Dendritic cell treated with granulocyte-macrophage colony-stimulating factor and Interleukin-4, amounts not matched to agents 40 ng/mL and 50 ng/mL, for 4 days (primary cell): ENCODE data around the gene TDRD10.

ENCODE experiments used
- H3K27ac Mint-ChIP-seq: one replicate; pipeline ENCODE4 v1.8.0; 2022; ENCODE audit warnings: mild to moderate bottlenecking, mixed read lengths
- H3K27me3 Mint-ChIP-seq: one replicate; pipeline ENCODE4 v1.8.0; 2022; ENCODE audit warnings: mild to moderate bottlenecking, mixed read lengths
- H3K36me3 Mint-ChIP-seq: one replicate; pipeline ENCODE4 v1.8.0; 2022; ENCODE audit warnings: low read depth, mixed read lengths
- H3K4me1 Mint-ChIP-seq: one replicate; pipeline ENCODE4 v1.8.0; 2022; ENCODE audit warnings: low read depth, mixed read lengths
- H3K4me3 Mint-ChIP-seq: one replicate; pipeline ENCODE4 v1.8.0; 2022; ENCODE audit warnings: mild to moderate bottlenecking, moderate library complexity, mixed read lengths
- H3K9me3 Mint-ChIP-seq: one replicate; pipeline ENCODE4 v1.8.0; 2022; ENCODE audit warnings: mixed read lengths
- intact Hi-C: fragments of 100-400 bp; cut with micrococcal nuclease; formaldehyde crosslinking; loops from one replicate; pipeline ENCODE4 v1.15.0; 2022

The TDRD10 gene

DNA sequence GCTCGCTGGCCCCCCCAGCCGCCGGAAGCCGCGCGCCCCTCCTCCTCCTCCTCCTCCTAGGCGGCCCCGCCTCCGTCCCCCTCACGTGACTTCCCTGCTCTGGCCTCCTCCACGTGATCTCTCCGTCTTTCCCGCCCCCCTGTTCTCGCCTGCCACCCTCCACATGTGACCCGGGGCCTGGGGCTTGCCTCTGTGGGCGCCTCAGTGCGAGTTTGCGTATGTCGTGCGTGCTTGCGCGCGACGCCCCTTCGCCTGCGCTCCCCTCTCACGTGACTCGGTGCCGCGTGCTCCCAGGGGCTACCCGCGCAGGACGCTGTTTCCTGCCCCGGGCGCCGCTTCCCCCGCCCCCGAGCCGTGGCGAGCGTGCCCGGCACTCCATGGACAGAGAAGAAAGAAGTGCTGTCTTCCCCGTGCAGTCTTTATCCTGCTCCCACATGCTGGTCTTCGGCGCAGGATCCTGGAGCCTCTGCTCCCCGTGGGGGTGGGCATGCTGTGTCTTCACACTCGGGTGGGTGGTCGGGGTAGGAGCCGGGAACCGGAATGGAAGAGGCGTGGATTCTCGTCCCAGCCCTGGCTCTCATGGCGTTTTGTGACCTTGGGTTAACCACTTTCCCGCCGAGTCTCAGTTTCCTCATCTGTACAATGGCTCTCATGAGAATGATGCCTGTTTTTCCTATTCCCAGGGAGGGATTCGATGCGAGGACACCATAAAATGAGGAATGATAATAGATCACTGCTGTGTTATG is 56.9 kb downstream of the TDRD10 start:
- Mint-ChIP-seq H3K4me3 (peak overlapping the region; percentile 94), H3K4me1 (peaks cover 28% of the 10 kb centered on the region), H3K9me3 (no peaks in the 10 kb centered on the region), H3K36me3 (peaks cover 39% of the 10 kb centered on the region), H3K27ac (peak overlapping the region; percentile 92), H3K27me3 (peaks cover 3% of the 10 kb centered on the region)
- intact Hi-C loops, result loop anchor here (2.0 kb wide), 2 partner anchors 320 to 378 kb away; partner anchors contain the start of gene PMVK

DNA sequence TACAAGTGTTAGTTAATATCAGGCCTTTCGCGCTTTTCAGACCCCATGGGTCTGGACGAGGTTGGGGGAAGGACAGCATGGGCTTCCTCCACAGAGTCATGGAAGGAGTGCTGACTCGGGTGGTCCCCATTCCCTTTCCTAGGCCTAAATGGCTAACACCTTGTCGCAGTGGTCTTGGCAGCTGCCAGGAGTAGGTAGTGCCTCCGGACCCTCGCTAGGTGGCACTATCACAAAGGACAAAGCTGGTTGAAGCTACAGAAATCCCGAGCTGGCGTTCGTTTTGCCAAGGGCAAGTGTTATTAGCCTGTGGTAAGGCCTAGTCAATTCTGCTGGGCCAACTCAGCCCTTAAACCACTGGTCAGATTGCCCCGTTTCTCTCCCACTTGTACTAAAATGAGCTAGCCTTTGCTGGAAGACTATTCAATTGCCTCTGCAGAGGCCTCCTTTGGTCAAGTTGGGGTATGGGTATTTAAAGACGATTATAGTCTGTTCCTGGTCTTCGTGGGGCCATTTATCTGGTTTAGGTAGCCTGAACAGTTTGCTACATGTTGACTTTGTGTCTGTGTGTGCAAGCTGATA is 57.5 kb downstream of the TDRD10 start:
- peak overlapping the region; percentile 94 for H3K4me3 Mint-ChIP-seq

DNA sequence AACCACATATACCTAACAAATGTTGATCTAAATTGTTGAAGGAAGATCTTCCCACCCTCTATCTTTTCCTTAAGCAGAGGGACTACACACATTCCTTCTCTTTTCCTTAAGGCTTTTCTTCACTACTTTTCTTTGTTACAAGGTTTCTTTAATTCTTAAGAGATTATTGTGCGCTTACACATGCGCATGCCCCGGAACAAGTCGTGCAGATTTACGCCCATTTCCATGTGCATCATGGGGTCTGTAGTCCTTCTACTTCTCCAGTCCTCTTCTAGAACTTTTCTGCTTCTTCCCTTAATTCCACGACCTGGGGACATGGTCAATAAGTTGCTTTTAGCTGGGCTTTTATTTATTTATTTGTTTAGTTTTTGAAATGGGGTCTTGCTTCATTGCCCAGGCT is 63.9 kb downstream of the TDRD10 start:
- Mint-ChIP-seq H3K4me1 (peaks cover 12% of the 10 kb centered on the region), H3K36me3 (no peaks in the 10 kb centered on the region), H3K4me3 (no peak overlapping the region), H3K27me3 (peaks cover 48% of the 10 kb centered on the region), H3K9me3 (no peaks in the 10 kb centered on the region), H3K27ac (no peak overlapping the region)
- intact Hi-C loops, result no loop called here

More for the DNA sequence above, 57.5 kb downstream of the TDRD10 start:
- Mint-ChIP-seq H3K9me3 (no peaks in the 10 kb centered on the region), H3K4me1 (peaks cover 28% of the 10 kb centered on the region), H3K36me3 (peaks cover 32% of the 10 kb centered on the region), H3K27ac (peak overlapping the region; percentile 92), H3K27me3 (peaks cover 3% of the 10 kb centered on the region)
- intact Hi-C loops, result loop anchor here (2.0 kb wide), 2 partner anchors 319 to 377 kb away; partner anchors contain the start of gene PMVK

DNA sequence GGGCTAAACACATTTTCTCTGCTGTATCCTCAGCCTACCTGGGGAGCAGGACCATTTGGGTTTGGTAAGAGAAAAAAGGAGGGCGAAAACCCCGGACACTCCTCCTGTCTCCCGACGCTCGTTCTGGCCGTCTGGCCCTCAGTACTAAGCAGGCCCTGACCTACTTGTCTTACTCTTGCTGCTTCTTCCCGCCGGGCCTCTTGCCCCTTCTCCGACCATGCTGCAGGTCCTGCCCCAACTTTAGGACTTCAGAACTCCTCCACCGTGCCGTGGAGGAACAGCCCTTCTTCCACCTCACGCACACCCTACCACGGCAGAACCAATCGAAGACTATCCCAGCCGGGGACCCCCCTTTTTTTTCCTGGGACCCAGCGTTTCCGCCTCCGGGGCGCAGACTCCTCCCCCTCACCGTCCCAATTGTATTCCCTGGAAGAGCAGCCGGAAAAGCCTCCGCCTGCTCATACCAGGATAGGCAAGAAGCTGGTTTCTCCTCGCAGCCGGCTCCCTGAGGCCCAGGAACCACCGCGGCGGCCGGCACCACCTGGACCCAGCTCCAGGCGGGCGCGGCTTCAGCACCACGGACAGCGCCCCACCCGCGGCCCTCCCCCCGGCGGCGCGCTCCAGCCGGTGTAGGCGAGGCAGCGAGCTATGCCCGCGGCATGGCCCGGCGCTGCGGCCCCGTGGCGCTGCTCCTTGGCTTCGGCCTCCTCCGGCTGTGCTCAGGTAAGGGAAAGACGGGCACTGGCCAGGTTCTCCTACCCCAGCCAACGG is 65.6 kb downstream of the TDRD10 start, which contains the start of gene CHRNB2:
Gene CHRNB2 (plus strand): TSS at position 393 of the 771 bp plus-strand sequence. CDS start 267 bp downstream, at position 660.
- peaks cover 52% of the 10 kb centered on the region for H3K27me3 Mint-ChIP-seq
- H3K36me3 Mint-ChIP-seq, result no peaks in the 10 kb centered on the region

DNA sequence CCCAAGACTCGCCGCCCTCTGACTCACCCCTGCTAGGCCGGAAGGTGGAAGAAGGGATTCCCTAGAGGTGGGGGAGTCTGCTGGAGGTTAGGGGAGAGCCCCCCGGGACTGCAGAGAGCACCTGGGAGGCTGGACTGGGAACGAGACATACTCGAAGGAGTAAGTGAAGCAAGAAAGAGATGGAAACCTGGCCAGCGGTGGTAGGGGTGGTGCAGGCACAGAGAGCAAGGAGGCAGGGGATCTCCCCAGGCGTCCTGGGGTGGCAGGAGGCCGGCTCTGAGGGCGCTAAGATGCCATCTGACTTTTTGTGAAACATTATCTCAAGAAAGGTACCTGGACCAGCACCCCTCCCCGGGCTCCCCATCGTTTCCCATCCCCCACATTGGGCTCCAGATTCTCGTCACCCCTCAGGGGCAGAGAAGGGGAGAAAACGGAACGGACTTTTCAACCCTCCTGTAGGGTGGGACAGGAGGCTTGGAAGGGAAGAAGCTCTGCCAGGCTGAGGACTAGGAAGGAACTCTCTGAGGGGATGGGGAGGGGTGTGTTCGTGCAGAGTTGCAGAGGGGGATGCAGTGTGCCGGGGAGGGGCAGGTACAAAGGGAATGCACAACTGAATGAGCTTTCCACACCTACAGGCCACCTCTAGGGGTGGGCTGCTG is 66.3 kb downstream of the TDRD10 start:
- H3K27ac Mint-ChIP-seq, result no peak overlapping the region
- no peaks in the 10 kb centered on the region for H3K9me3 Mint-ChIP-seq
- H3K4me1 Mint-ChIP-seq, result peaks cover 12% of the 10 kb centered on the region
- H3K27me3 Mint-ChIP-seq, result peaks cover 49% of the 10 kb centered on the region
- H3K36me3 Mint-ChIP-seq, result no peaks in the 10 kb centered on the region
- no peak overlapping the region for H3K4me3 Mint-ChIP-seq
- intact Hi-C loops, result no loop called here

More for the DNA sequence above, 65.6 kb downstream of the TDRD10 start, which contains the start of gene CHRNB2:
- intact Hi-C loops, result no loop called here
- H3K27ac Mint-ChIP-seq, result no peak within 1 kb of the TSS
- H3K4me3 Mint-ChIP-seq, result peak within 1 kb of the TSS; percentile 24
- peaks cover 12% of the 10 kb centered on the region for H3K4me1 Mint-ChIP-seq
- H3K9me3 Mint-ChIP-seq, result no peaks in the 10 kb centered on the region

DNA sequence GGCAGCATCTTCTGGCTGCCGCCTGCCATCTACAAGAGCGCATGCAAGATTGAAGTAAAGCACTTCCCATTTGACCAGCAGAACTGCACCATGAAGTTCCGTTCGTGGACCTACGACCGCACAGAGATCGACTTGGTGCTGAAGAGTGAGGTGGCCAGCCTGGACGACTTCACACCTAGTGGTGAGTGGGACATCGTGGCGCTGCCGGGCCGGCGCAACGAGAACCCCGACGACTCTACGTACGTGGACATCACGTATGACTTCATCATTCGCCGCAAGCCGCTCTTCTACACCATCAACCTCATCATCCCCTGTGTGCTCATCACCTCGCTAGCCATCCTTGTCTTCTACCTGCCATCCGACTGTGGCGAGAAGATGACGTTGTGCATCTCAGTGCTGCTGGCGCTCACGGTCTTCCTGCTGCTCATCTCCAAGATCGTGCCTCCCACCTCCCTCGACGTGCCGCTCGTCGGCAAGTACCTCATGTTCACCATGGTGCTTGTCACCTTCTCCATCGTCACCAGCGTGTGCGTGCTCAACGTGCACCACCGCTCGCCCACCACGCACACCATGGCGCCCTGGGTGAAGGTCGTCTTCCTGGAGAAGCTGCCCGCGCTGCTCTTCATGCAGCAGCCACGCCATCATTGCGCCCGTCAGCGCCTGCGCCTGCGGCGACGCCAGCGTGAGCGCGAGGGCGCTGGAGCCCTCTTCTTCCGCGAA is 69.4 kb downstream of the TDRD10 start:
- no peak overlapping the region for H3K4me3 Mint-ChIP-seq
- no peak overlapping the region for H3K27ac Mint-ChIP-seq

DNA sequence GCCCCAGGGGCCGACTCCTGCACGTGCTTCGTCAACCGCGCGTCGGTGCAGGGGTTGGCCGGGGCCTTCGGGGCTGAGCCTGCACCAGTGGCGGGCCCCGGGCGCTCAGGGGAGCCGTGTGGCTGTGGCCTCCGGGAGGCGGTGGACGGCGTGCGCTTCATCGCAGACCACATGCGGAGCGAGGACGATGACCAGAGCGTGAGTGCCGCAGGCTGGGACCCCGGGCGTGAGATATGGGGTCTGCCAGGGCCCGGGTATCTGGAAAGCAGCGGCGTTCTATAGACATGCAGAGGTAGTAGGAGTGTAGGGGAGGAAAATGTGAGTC is 69.9 kb downstream of the TDRD10 start:
- H3K27me3 Mint-ChIP-seq, result peaks cover 34% of the 10 kb centered on the region
- H3K4me3 Mint-ChIP-seq, result no peak overlapping the region
- no peak overlapping the region for H3K27ac Mint-ChIP-seq
- H3K36me3 Mint-ChIP-seq, result no peaks in the 10 kb centered on the region
- no peaks in the 10 kb centered on the region for H3K9me3 Mint-ChIP-seq
- intact Hi-C loops, result no loop called here
- peaks cover 12% of the 10 kb centered on the region for H3K4me1 Mint-ChIP-seq

More for the DNA sequence above, 69.4 kb downstream of the TDRD10 start:
- H3K4me1 Mint-ChIP-seq, result peaks cover 12% of the 10 kb centered on the region
- H3K36me3 Mint-ChIP-seq, result no peaks in the 10 kb centered on the region
- intact Hi-C loops, result no loop called here
- H3K9me3 Mint-ChIP-seq, result no peaks in the 10 kb centered on the region
- H3K27me3 Mint-ChIP-seq, result peaks cover 39% of the 10 kb centered on the region

DNA sequence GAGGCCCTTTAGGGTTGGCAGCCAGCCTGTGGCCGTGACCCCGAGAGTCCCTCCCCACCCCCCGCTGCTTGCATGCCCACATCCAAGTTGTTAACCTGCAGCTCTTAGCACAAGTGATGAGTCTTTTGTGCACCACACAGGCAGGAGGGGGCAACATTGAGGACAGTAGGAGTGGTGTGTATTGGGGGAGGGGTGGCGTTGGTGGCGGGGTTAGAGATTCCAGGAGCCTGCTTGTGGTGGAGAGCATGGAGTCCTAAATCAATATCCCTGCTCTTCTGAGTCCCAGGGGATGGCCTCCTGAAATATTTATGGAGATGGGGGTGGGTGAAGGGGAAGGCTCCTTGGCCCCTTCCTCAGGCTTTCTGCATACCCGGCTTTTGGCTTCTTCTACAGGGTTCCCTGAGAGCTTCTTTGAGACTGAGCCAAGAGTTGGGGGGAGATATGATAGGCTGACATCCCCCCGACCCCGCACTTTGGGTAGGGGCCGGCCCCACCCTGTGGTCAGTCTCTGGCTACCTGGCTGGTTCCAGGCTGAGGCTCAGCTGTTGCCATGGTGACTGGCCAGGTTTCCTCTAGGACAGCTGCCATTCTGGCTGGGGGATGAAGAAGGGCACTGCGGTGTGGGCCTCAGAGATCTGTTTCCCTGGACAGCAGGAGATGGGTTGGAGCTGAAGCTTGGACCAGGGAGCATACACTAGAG is 70.6 kb downstream of the TDRD10 start:
- H3K27me3 Mint-ChIP-seq, result peaks cover 27% of the 10 kb centered on the region

DNA sequence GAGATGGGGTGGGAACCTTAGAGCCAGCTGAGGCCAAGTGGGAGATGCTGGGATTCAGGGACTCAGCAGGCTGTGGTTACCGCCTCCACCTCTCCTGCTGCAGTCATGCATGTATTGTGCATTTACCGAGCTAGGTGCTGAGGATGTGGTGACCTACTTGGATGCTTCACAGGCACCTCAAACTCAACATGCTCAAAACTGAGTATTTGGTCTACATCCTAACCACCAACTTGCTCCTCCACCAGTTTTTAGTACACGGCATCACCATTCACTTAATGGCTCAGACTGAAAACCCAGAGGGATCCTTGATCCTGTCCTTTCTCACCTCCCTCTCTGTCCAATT is 71.1 kb downstream of the TDRD10 start:
- intact Hi-C loops, result no loop called here
- Mint-ChIP-seq H3K9me3 (no peaks in the 10 kb centered on the region), H3K27me3 (peaks cover 22% of the 10 kb centered on the region), H3K27ac (no peak overlapping the region), H3K36me3 (peaks cover 1% of the 10 kb centered on the region), H3K4me3 (no peak overlapping the region), H3K4me1 (peaks cover 2% of the 10 kb centered on the region)

More for the DNA sequence above, 70.6 kb downstream of the TDRD10 start:
- peaks cover 8% of the 10 kb centered on the region for H3K4me1 Mint-ChIP-seq
- no peak overlapping the region for H3K27ac Mint-ChIP-seq
- intact Hi-C loops, result no loop called here
- no peaks in the 10 kb centered on the region for H3K36me3 Mint-ChIP-seq
- H3K9me3 Mint-ChIP-seq, result no peaks in the 10 kb centered on the region
- no peak overlapping the region for H3K4me3 Mint-ChIP-seq

DNA sequence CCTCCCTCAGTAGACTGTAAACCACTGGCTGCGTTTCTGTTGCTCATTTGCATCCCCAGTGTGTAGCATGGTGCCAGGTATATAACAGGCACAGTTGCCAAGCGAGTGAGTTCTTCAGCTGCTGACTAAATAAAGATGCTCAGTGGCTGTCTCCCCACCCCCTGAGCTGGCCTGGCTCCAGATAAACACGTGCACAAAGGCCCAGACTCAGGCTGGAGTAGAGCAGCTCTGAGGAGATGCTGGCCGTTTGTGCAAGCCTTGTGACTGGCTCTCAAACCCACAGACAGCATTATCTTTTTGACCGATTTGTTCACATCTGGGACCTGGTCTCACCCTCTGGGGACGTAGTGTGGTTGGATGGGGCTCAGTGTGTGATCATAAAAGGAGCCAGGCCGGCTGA is 72.7 kb downstream of the TDRD10 start:
- Mint-ChIP-seq H3K36me3 (peaks cover 17% of the 10 kb centered on the region), H3K4me1 (no peaks in the 10 kb centered on the region), H3K9me3 (no peaks in the 10 kb centered on the region), H3K27me3 (peaks cover 10% of the 10 kb centered on the region), H3K27ac (no peak overlapping the region), H3K4me3 (no peak overlapping the region)
- intact Hi-C loops, result no loop called here

DNA sequence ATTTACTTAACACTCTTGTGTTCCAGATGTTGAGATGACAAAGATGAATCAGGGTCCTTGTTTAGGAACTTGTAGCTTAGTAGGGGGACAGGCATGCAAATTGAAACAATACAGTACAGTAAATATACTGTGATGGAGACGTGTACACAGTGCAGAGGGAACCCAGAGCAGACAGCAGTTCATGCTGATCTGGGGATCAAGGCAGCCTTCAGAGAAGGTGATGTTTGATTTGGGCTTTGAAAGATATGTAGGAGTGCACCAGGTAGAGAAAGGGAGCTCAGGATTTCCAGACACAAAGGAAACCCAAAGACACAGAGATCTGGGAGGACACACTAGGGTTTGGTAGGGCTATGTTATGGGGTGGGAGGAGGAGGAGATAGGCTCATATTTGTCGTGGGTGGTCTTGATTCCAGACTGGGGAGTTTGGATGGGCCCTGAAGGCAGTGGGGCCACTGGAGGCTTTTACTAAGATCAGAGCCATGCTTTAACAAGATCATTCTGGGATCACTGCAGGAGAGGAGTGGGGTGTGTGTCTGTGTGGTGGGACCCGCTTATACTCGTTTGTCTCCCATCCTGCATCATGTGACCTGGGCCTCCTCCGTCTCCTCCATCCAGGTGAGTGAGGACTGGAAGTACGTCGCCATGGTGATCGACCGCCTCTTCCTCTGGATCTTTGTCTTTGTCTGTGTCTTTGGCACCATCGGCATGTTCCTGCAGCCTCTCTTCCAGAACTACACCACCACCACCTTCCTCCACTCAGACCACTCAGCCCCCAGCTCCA is 73.3 kb downstream of the TDRD10 start:
- H3K4me1 Mint-ChIP-seq, result no peaks in the 10 kb centered on the region

DNA sequence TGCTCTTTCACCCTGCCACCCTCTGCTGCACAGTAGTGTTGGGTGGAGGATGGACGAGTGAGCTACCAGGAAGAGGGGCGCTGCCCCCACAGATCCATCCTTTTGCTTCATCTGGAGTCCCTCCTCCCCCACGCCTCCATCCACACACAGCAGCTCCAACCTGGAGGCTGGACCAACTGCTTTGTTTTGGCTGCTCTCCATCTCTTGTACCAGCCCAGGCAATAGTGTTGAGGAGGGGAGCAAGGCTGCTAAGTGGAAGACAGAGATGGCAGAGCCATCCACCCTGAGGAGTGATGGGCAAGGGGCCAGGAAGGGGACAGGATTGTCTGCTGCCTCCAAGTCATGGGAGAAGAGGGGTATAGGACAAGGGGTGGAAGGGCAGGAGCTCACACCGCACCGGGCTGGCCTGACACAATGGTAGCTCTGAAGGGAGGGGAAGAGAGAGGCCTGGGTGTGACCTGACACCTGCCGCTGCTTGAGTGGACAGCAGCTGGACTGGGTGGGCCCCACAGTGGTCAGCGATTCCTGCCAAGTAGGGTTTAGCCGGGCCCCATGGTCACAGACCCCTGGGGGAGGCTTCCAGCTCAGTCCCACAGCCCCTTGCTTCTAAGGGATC is 74.0 kb downstream of the TDRD10 start:
- peaks cover 7% of the 10 kb centered on the region for H3K27me3 Mint-ChIP-seq
- H3K27ac Mint-ChIP-seq, result no peak overlapping the region
- intact Hi-C loops, result no loop called here
- H3K36me3 Mint-ChIP-seq, result peaks cover 30% of the 10 kb centered on the region
- no peaks in the 10 kb centered on the region for H3K9me3 Mint-ChIP-seq
- H3K4me3 Mint-ChIP-seq, result no peak overlapping the region
- H3K4me1 Mint-ChIP-seq, result no peaks in the 10 kb centered on the region

More for the DNA sequence above, 73.3 kb downstream of the TDRD10 start:
- H3K4me3 Mint-ChIP-seq, result no peak overlapping the region
- peaks cover 9% of the 10 kb centered on the region for H3K27me3 Mint-ChIP-seq
- intact Hi-C loops, result no loop called here
- no peak overlapping the region for H3K27ac Mint-ChIP-seq
- peaks cover 23% of the 10 kb centered on the region for H3K36me3 Mint-ChIP-seq
- no peaks in the 10 kb centered on the region for H3K9me3 Mint-ChIP-seq
